Mucosa of rectum (tissue), 2 donors: ENCODE results near the gene KRT14.

ENCODE experiments used
- H3K27ac ChIP-seq, 2 donors: one replicate each; pipeline ENCODE4 v1.7.0; 2013; ENCODE audit warnings: inconsistent platforms in 2 of 2, low read depth in 2 of 2, low read length in 2 of 2
- H3K27me3 ChIP-seq, 2 donors: one replicate each; pipeline ENCODE4 v1.7.0; 2013; ENCODE audit warnings: low read length in 2 of 2; ENCODE audit not compliant: control insufficient read depth in 2 of 2, insufficient read depth in 2 of 2
- H3K36me3 ChIP-seq, 2 donors: one replicate each; pipeline ENCODE4 v1.7.0; 2013; ENCODE audit warnings: low read length in 2 of 2; ENCODE audit not compliant: control insufficient read depth in 2 of 2, insufficient read depth in 2 of 2
- H3K4me1 ChIP-seq, 2 donors: one replicate each; pipeline ENCODE4 v1.7.0; 2013; ENCODE audit warnings: low read length in 2 of 2, mild to moderate bottlenecking in 1 of 2; ENCODE audit not compliant: control insufficient read depth in 2 of 2, insufficient read depth in 2 of 2
- H3K4me3 ChIP-seq, 2 donors: one replicate each; pipeline ENCODE4 v1.7.0; 2013; ENCODE audit warnings: low read length in 2 of 2
- H3K9ac ChIP-seq, 2 donors: one replicate each; pipeline ENCODE4 v1.7.0; 2013; ENCODE audit warnings: low read length in 2 of 2, low read depth in 1 of 2, mild to moderate bottlenecking in 1 of 2
- H3K9me3 ChIP-seq, 2 donors: one replicate each; pipeline ENCODE4 v1.7.0; 2013; ENCODE audit warnings: low read length in 2 of 2; ENCODE audit not compliant: control insufficient read depth in 2 of 2
- donor health status: healthy.
- donor health status: Normal muscosa, but diverticular disease.

KRT14 gene

GRCh38 chr17:41553987-41554680 is 32.6 kb downstream of the KRT14 start:
- H3K9me3 ChIP-seq = no peaks in the 10 kb centered on the region
- no peaks in the 10 kb centered on the region for H3K27me3 ChIP-seq
- peak overlapping the region; percentile 44 to 70 for H3K27ac ChIP-seq
- H3K36me3 ChIP-seq = no peaks in the 10 kb centered on the region
- no peak overlapping the region for H3K4me3 ChIP-seq
- H3K9ac ChIP-seq = no peak overlapping the region
- H3K4me1 ChIP-seq = peaks cover 21 to 26% of the 10 kb centered on the region in 2 donors

- Histone ChIP-seq H3K9ac (no peak overlapping the region), H3K9me3 (no peaks in the 10 kb centered on the region), H3K27ac (no peak overlapping the region), H3K4me3 (no peak overlapping the region), H3K36me3 (no peaks in the 10 kb centered on the region), H3K27me3 (no peaks in the 10 kb centered on the region), H3K4me1 (peaks cover 30 to 34% of the 10 kb centered on the region in 2 donors)
These were observed 33.5 kb downstream of the KRT14 start for GRCh38 chr17:41553176-41553575.

GRCh38 chr17:41552455-41552854 is 34.2 kb downstream of the KRT14 start:
- no peaks in the 10 kb centered on the region for H3K9me3 ChIP-seq
- H3K9ac ChIP-seq = no peak overlapping the region
- no peak overlapping the region for H3K27ac ChIP-seq
- peaks cover 34 to 41% of the 10 kb centered on the region in 2 donors for H3K4me1 ChIP-seq
- no peaks in the 10 kb centered on the region for H3K36me3 ChIP-seq
- H3K27me3 ChIP-seq = no peaks in the 10 kb centered on the region
- no peak overlapping the region for H3K4me3 ChIP-seq

- H3K27ac ChIP-seq = peak overlapping the region in 1 of 2 donors; percentile 1
- H3K27me3 ChIP-seq = no peaks in the 10 kb centered on the region
- no peak overlapping the region for H3K9ac ChIP-seq
- no peak overlapping the region for H3K4me3 ChIP-seq
- no peaks in the 10 kb centered on the region for H3K36me3 ChIP-seq
- H3K9me3 ChIP-seq = no peaks in the 10 kb centered on the region
- peaks cover 34 to 45% of the 10 kb centered on the region in 2 donors for H3K4me1 ChIP-seq
These were observed 35.3 kb downstream of the KRT14 start for GRCh38 chr17:41551365-41551764.

GRCh38 chr17:41549596-41550039 is 37.1 kb downstream of the KRT14 start:
- H3K9me3 ChIP-seq = no peaks in the 10 kb centered on the region
- H3K36me3 ChIP-seq = no peaks in the 10 kb centered on the region
- H3K4me1 ChIP-seq = peaks cover 34 to 41% of the 10 kb centered on the region in 2 donors
- H3K9ac ChIP-seq = peak overlapping the region; percentile 50 to 83
- H3K4me3 ChIP-seq = peak overlapping the region; percentile 41 to 67
- peak overlapping the region; percentile 92 to 93 for H3K27ac ChIP-seq
- H3K27me3 ChIP-seq = no peaks in the 10 kb centered on the region

- Histone ChIP-seq H3K9ac (peak overlapping the region; percentile 76 to 83), H3K27ac (peak overlapping the region; percentile 92 to 93)
These were observed 37.7 kb downstream of the KRT14 start for GRCh38 chr17:41548844-41549595.

GRCh38 chr17:41547921-41548843 is 38.5 kb downstream of the KRT14 start:
- Histone ChIP-seq H3K9me3 (no peaks in the 10 kb centered on the region), H3K27me3 (no peaks in the 10 kb centered on the region), H3K9ac (peak overlapping the region; percentile 68 to 76), H3K4me1 (peaks cover 36 to 45% of the 10 kb centered on the region in 2 donors), H3K27ac (peak overlapping the region; percentile 92 to 93), H3K4me3 (peak overlapping the region; percentile 19 to 50), H3K36me3 (no peaks in the 10 kb centered on the region)

More at GRCh38 chr17:41548844-41549595, 37.7 kb downstream of the KRT14 start:
- peaks cover 36 to 45% of the 10 kb centered on the region in 2 donors for H3K4me1 ChIP-seq
- no peaks in the 10 kb centered on the region for H3K27me3 ChIP-seq
- H3K36me3 ChIP-seq = no peaks in the 10 kb centered on the region
- H3K9me3 ChIP-seq = no peaks in the 10 kb centered on the region
- H3K4me3 ChIP-seq = peak overlapping the region; percentile 19 to 67

GRCh38 chr17:41547378-41547841 is 39.3 kb downstream of the KRT14 start:
- Histone ChIP-seq H3K27ac (peak overlapping the region; percentile 92 to 93), H3K36me3 (no peaks in the 10 kb centered on the region), H3K9ac (peak overlapping the region in 1 of 2 donors; percentile 76), H3K4me3 (peak overlapping the region in 1 of 2 donors; percentile 13), H3K9me3 (no peaks in the 10 kb centered on the region), H3K27me3 (no peaks in the 10 kb centered on the region), H3K4me1 (peaks cover 34 to 50% of the 10 kb centered on the region in 2 donors)

GRCh38 chr17:41546819-41547218 is 39.9 kb downstream of the KRT14 start:
- Histone ChIP-seq H3K36me3 (no peaks in the 10 kb centered on the region), H3K27ac (peak overlapping the region in 1 of 2 donors; percentile 92), H3K9ac (no peak overlapping the region), H3K9me3 (no peaks in the 10 kb centered on the region), H3K4me3 (no peak overlapping the region), H3K27me3 (no peaks in the 10 kb centered on the region), H3K4me1 (peaks cover 34 to 47% of the 10 kb centered on the region in 2 donors)
